ENCODE results near the gene UTP3. TPM values are rescaled to one million over a fixed set of nuclear protein-coding genes. Genes with fewer than 3 reads are reported as not detected.

Gene UTP3
- total RNA-seq, 1 donor from 2014 or later = 23.5 TPM

GRCh38 chr4:70667740-70668535 is 20.4 kb upstream of the UTP3 start:
- Mint-ChIP-seq H3K36me3 (ENCODE audit: unreplicated experiment) (no peaks in the 10 kb centered on the region), H3K27ac (ENCODE audit: unreplicated experiment) (no peak overlapping the region), H3K9me3 (ENCODE audit: unreplicated experiment) (no peaks in the 10 kb centered on the region), H3K4me1 (ENCODE audit: low read depth, unreplicated experiment) (no peaks in the 10 kb centered on the region), H3K4me3 (ENCODE audit: unreplicated experiment) (no peak overlapping the region), H3K27me3 (ENCODE audit: unreplicated experiment) (peaks cover 3% of the 10 kb centered on the region)
- TF ChIP-seq CTCF (IDR thresholded peaks at IDR 0.05; ENCODE audit: partially characterized antibody, unreplicated experiment) = no peak
- no peak for DNase-seq

- no peaks in the 10 kb centered on the region for H3K4me1 Mint-ChIP-seq (ENCODE audit: low read depth, unreplicated experiment)
- H3K9me3 Mint-ChIP-seq (ENCODE audit: unreplicated experiment) = peaks cover 2% of the 10 kb centered on the region
- TF ChIP-seq CTCF (IDR thresholded peaks at IDR 0.05; ENCODE audit: partially characterized antibody, unreplicated experiment) = no peak
- no peak overlapping the region for H3K4me3 Mint-ChIP-seq (ENCODE audit: unreplicated experiment)
- no peak for DNase-seq
- peaks cover 3% of the 10 kb centered on the region for H3K27me3 Mint-ChIP-seq (ENCODE audit: unreplicated experiment)
- no peak overlapping the region for H3K27ac Mint-ChIP-seq (ENCODE audit: unreplicated experiment)
- H3K36me3 Mint-ChIP-seq (ENCODE audit: unreplicated experiment) = no peaks in the 10 kb centered on the region
These were observed 17.9 kb upstream of the UTP3 start for GRCh38 chr4:70670332-70671014.

GRCh38 chr4:70671091-70671490 is 17.2 kb upstream of the UTP3 start:
- no peak for TF ChIP-seq CTCF (IDR thresholded peaks at IDR 0.05; ENCODE audit: partially characterized antibody, unreplicated experiment)
- Mint-ChIP-seq H3K27ac (ENCODE audit: unreplicated experiment) (no peak overlapping the region), H3K4me1 (ENCODE audit: low read depth, unreplicated experiment) (no peaks in the 10 kb centered on the region)

GRCh38 chr4:70674191-70674590 is 14.1 kb upstream of the UTP3 start:
- peaks cover 2% of the 10 kb centered on the region for H3K9me3 Mint-ChIP-seq (ENCODE audit: unreplicated experiment)
- no peak for TF ChIP-seq CTCF (IDR thresholded peaks at IDR 0.05; ENCODE audit: partially characterized antibody, unreplicated experiment)
- H3K27me3 Mint-ChIP-seq (ENCODE audit: unreplicated experiment) = peaks cover 3% of the 10 kb centered on the region
- H3K4me3 Mint-ChIP-seq (ENCODE audit: unreplicated experiment) = no peak overlapping the region
- H3K36me3 Mint-ChIP-seq (ENCODE audit: unreplicated experiment) = no peaks in the 10 kb centered on the region
- no peak for DNase-seq
- H3K4me1 Mint-ChIP-seq (ENCODE audit: low read depth, unreplicated experiment) = no peaks in the 10 kb centered on the region
- no peak overlapping the region for H3K27ac Mint-ChIP-seq (ENCODE audit: unreplicated experiment)

More at GRCh38 chr4:70671091-70671490, 17.2 kb upstream of the UTP3 start:
- Mint-ChIP-seq H3K36me3 (ENCODE audit: unreplicated experiment) (no peaks in the 10 kb centered on the region), H3K27me3 (ENCODE audit: unreplicated experiment) (peaks cover 3% of the 10 kb centered on the region), H3K4me3 (ENCODE audit: unreplicated experiment) (no peak overlapping the region), H3K9me3 (ENCODE audit: unreplicated experiment) (peaks cover 2% of the 10 kb centered on the region)
- DNase-seq = no peak

GRCh38 chr4:70674731-70675130 is 13.6 kb upstream of the UTP3 start:
- no peaks in the 10 kb centered on the region for H3K36me3 Mint-ChIP-seq (ENCODE audit: unreplicated experiment)
- no peak overlapping the region for H3K27ac Mint-ChIP-seq (ENCODE audit: unreplicated experiment)
- peaks cover 3% of the 10 kb centered on the region for H3K27me3 Mint-ChIP-seq (ENCODE audit: unreplicated experiment)
- TF ChIP-seq CTCF (IDR thresholded peaks at IDR 0.05; ENCODE audit: partially characterized antibody, unreplicated experiment) = no peak
- no peak for DNase-seq
- H3K4me3 Mint-ChIP-seq (ENCODE audit: unreplicated experiment) = no peak overlapping the region
- no peaks in the 10 kb centered on the region for H3K4me1 Mint-ChIP-seq (ENCODE audit: low read depth, unreplicated experiment)
- H3K9me3 Mint-ChIP-seq (ENCODE audit: unreplicated experiment) = peaks cover 2% of the 10 kb centered on the region
